Stimulated activated naive CD4-positive, alpha-beta T cell (primary cell): ENCODE data around the gene PTPN5.
"Not testable (repeated sequence)": the region's sequence is repeated elsewhere in the genome, so short reads cannot be mapped to it uniquely, and the experiment has no call there.

ENCODE experiments used
- DNase-seq, 6 experiments: peaks; one replicate each; lab custom pipeline; 2025; lab: John Stamatoyannopoulos, UW

PTPN5 gene

DNA sequence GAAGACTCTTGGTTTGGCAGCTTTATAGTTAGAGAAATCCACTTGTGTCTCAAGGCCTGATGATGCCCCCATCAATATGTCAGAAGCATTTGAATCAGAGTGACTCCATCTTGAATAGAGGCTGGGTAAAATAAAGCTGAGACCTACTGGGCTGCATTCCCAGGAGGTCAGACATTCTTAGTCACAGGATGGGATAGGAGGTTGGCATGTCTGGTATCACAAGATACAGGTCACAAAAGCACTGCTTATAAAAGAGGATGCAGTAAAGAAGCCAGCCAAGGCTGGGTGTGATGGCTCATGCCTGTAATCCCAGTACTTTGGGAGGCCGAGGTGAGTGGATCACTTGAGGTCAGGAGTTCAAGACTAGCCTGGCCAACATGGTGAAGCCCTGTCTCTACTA is 109.6 kb downstream of the PTPN5 start:
- DNase-seq = not testable (repeated sequence)
